HTR-8/SVneo (cell line): Measurements from ENCODE around the gene KAZN.
"Not testable (repeated sequence)": the region's sequence is repeated elsewhere in the genome, so short reads cannot be mapped to it uniquely, and the experiment has no call there.

Experiments used
- DNase-seq: peaks from one replicate; pipeline ENCODE4 v3.0.0; 2011; ENCODE audit warnings: low spot score, mixed read lengths; ENCODE audit not compliant: insufficient read length
- FAIRE-seq: peaks from 2 replicates; lab custom pipeline; 2011; peaks lifted over from hg19 to GRCh38; lab: Jason Lieb, UNC

Gene KAZN

GRCh38 chr1:14955402-14955801 lies 356.9 kb downstream of the KAZN start:
- FAIRE-seq = no peak
- DNase-seq = no peak

- no peak for FAIRE-seq
These were observed 357.5 kb downstream of the KAZN start for GRCh38 chr1:14955976-14956375.

GRCh38 chr1:14956579-14957195 lies 358.2 kb downstream of the KAZN start:
- DNase-seq = no peak
- FAIRE-seq = no peak

More at GRCh38 chr1:14955976-14956375, 357.5 kb downstream of the KAZN start:
- no peak for DNase-seq

GRCh38 chr1:14957375-14958098 lies 359.1 kb downstream of the KAZN start:
- FAIRE-seq (no peak), DNase-seq (no peak)

DNA sequence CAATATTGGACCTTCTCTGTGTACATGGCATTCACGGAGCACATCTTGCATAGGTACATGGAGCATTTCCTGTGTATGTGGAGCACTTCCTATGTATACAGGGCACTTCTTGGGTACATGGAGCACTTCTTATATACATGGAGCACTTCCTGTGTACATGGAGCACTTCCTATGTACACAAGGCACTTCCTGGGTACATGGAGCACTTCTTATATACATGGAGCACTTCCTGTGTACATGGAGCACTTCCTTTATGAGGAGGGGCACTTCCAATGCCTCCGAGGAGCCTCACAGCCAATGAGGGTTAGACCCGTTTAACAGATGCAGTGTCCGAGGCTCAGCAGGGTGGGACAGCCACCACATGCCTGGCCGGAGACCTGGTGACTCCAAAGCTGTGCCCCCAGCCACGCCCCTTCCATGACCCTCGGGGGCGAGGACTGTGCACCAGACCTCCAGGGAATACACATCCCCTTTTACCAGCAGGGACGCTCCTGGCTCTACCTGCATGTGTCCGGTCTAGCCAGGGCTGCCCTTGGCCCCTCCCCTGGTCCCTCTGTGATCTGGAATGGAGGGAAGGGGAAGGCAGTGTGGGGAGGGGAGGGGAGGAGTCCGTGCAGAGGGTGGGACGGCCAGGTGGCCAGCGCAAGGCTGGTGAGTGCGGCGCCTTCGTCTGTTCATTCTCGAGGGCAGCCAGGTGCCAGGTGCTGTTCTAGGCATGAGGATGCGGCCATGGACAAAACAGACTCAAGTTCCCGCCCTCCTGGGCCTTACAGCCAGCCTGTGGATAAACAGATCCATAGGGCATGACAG lies 360.0 kb downstream of the KAZN start:
- DNase-seq (no peak), FAIRE-seq (no peak)

DNA sequence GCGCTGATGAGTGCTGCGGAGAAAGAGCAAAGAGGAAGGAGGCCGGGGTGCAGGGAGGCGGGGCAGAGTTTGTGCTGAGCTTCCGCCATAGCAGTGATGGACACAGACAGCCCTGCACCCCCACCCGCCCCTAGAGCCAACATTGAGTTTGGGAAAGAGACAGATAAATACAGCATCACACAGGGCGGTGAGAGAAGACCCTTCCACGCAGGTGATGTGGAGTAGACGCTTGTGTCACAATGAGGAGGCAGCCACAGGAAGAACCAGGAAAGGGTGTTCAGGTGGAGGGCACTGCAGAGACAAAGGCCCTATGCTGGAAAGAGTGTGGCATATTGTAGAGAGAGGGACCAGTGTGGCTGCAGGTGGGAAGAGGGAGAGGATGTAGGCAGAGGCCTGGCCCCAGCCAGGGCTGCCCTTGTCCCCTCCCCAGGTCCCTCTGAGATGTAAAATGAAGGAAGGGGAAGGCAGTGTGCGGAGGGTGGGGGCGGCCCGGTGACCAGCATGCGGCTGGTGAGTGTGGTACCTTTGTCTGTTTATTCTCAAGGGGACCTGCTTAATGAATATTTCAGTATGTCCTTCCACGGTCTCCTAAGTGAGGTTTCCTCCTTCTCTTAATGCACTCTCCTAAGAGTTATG lies 360.7 kb downstream of the KAZN start:
- DNase-seq (no peak), FAIRE-seq (no peak)

DNA sequence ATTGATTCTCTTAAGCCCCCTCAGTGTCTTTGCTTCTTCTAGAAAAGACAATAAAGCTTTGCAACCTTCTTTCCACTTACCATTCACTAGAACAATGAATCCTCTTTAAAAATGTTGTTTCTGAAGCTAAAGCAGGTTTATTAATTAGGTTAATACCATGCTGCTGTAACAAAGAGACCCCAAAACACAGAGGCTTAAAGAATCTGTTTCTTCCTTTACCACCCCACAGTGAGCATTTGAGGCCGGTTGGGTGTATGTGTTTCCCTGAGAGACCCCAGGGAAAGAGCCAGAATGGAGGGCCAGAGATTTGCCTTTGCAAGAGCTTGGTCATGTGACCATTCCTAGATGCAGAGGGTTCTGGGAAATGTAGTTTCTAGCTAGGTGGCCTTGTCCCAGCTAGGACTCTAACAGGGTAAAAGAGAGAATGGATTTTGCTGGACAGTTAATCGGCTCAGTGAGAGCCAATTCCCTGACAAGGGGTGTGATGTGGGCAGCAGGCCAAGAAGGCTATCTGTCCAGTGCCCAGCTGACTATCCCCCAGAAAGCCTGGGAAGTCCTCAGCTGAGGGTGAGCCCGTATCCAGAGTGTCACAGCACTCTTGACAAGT lies 363.3 kb downstream of the KAZN start:
- DNase-seq (no peak), FAIRE-seq (no peak)

GRCh38 chr1:14962407-14962806 lies 363.9 kb downstream of the KAZN start:
- no peak for DNase-seq
- FAIRE-seq = no peak

- not testable (repeated sequence) for DNase-seq, FAIRE-seq
These were observed 365.6 kb downstream of the KAZN start for GRCh38 chr1:14963791-14964710.

GRCh38 chr1:14964711-14965055 lies 366.2 kb downstream of the KAZN start:
- no peak for FAIRE-seq

GRCh38 chr1:14968251-14968851 lies 369.9 kb downstream of the KAZN start:
- peak; percentile 56 for DNase-seq
- FAIRE-seq = no peak

More at GRCh38 chr1:14964711-14965055, 366.2 kb downstream of the KAZN start:
- DNase-seq = no peak

DNA sequence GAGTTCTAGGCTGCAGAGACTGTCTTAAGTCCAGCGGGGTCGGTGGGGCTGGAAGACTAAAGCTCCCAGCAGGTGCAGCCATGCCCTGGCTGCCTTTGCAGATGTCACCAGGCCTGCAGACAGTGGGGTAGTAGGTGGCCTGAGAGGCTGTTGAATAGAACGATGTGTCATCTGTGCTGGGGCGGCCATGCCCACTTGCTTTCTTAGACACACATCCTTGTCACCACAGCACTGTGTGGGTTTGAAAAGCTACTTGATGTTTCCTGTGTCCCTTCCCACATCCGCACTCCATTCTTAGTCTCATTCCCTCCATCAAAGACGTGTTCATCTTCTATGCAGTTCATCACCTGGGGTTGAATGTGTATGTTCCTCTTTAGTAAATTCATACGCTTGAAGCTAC lies 370.5 kb downstream of the KAZN start:
- no peak for DNase-seq
- no peak for FAIRE-seq

DNA sequence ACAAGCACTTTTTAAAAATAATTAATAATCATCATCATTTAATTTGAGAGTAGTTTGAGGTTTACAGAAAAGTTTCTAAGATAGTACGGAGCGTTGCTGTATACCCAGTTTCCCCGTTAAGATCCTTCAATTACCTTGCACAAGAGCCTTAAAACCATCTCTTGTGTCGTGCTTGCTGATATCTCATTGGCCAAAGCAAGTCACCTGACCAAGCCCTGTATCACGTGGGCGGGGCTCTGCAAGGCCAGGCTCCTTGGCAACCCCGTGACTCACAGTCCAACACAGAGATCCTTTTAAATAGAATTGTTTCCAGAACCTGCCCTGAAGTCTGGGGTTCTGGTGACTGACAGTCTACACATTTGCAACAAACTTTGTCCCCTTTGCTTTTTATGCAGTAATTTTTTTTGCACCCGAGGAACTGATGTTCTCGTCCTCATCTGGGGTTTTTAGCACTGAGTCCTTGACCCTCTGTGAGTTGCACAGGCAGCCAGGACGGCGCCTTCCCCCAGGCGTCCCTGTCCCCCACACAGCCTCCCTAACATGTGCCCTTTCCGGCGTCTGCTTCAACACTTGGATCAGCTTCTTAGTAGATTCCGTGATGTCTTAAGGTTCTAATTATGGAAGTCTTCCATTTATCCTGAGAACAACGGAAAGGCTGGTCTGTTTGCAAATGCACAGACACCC lies 371.8 kb downstream of the KAZN start:
- no peak for FAIRE-seq
- peak; percentile 60 for DNase-seq

- FAIRE-seq = no peak
- no peak for DNase-seq
These were observed 372.3 kb downstream of the KAZN start for GRCh38 chr1:14970799-14971141.

DNA sequence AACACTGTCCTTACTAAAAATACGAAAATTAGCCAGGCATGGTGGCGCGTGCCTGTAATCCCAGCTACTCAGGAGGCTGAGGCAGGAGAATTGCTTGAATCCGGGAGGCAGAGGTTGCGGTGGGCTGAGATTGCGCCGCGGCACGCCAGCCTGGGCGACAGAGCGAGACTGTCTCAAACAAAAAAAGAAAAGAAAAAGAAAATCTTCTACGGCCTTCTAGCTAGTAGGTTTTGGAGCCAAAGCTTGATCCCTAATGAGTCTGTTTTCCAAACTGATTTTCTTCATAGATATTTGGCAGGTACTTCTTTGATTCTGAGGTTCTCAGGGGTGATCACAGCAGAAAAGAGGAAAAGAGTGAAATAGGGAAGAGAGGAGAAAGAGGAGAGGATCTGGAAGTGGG lies 372.7 kb downstream of the KAZN start:
- FAIRE-seq (no peak), DNase-seq (no peak)

- DNase-seq = no peak
- FAIRE-seq = no peak
These were observed 373.6 kb downstream of the KAZN start for GRCh38 chr1:14972107-14972506.

- DNase-seq (no peak), FAIRE-seq (no peak)
These were observed 375.3 kb downstream of the KAZN start for GRCh38 chr1:14973773-14974172.

DNA sequence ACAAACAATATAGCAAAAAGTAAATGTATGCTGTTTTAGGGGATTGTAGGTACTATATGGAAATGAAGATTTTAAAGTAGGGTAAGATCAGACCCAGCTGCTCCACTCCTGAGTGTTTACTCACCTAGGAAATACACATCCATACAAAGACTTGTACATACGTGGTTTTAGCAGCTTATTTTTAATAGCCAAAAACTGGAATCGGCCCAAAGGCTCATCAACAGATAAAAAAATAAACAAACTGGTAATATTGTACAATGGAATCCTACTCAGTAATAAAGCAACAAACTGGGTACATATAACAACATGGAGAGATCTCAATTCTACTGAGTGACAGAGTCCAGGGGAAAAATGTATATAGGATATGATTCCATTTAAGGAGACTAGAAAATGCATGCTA lies 375.9 kb downstream of the KAZN start:
- no peak for FAIRE-seq
- DNase-seq = no peak
